HG03066 (cell line): ENCODE measurements around the gene SYCE3.
A peak's percentile ranks its signal among the peaks of the same experiment; 100 is the strongest.
"Not testable (repeated sequence)": the region's sequence is repeated elsewhere in the genome, so short reads cannot be mapped to it uniquely, and the experiment has no call there.

Source experiments
- ATAC-seq: cut with Tn5 transposase; IDR thresholded peaks from one replicate; pipeline ENCODE4 v1.9.1; 2021; ENCODE audit warnings: low read depth; ENCODE audit not compliant: unreplicated experiment

Gene SYCE3

GRCh38 chr22:50522806-50523438 lies 39.8 kb downstream of the SYCE3 start:
- ATAC-seq: no peak

GRCh38 chr22:50522208-50522805 lies 40.4 kb downstream of the SYCE3 start:
- no peak for ATAC-seq

GRCh38 chr22:50521710-50522109 lies 41.0 kb downstream of the SYCE3 start:
- ATAC-seq: no peak

GRCh38 chr22:50520826-50521453 lies 41.8 kb downstream of the SYCE3 start:
- ATAC-seq: no peak

GRCh38 chr22:50520184-50520583 lies 42.5 kb downstream of the SYCE3 start:
- ATAC-seq: not testable (repeated sequence)

- no peak for ATAC-seq
These were observed 43.6 kb downstream of the SYCE3 start for GRCh38 chr22:50519151-50519550.

GRCh38 chr22:50518606-50519005 lies 44.1 kb downstream of the SYCE3 start:
- ATAC-seq: no peak

GRCh38 chr22:50517495-50518260 lies 45.0 kb downstream of the SYCE3 start:
- ATAC-seq: no peak

GRCh38 chr22:50516891-50517290 lies 45.8 kb downstream of the SYCE3 start:
- no peak for ATAC-seq

GRCh38 chr22:50516068-50516467 lies 46.7 kb downstream of the SYCE3 start:
- ATAC-seq: no peak

- no peak for ATAC-seq
These were observed 49.5 kb downstream of the SYCE3 start for GRCh38 chr22:50513175-50513574.

- no peak for ATAC-seq
These were observed 53.8 kb downstream of the SYCE3 start for GRCh38 chr22:50508897-50509296.

GRCh38 chr22:50507991-50508884 lies 54.5 kb downstream of the SYCE3 start, which contains the start of gene NCAPH2:
NCAPH2 (plus strand) TSS chr22:50508224; CDS start chr22:50508338, 114 bp downstream.
- ATAC-seq: peak; percentile 64

- ATAC-seq: peak; percentile 54
These were observed 55.2 kb downstream of the SYCE3 start, which contains the start of gene LMF2 for GRCh38 chr22:50507421-50507990. LMF2 (minus strand) TSS chr22:50507702; CDS start chr22:50507675, 27 bp downstream.

- no peak for ATAC-seq
These were observed 55.9 kb downstream of the SYCE3 start for GRCh38 chr22:50506611-50507420.

GRCh38 chr22:50505776-50506610 lies 56.7 kb downstream of the SYCE3 start:
- no peak for ATAC-seq

GRCh38 chr22:50505276-50505775 lies 57.4 kb downstream of the SYCE3 start:
- ATAC-seq: no peak
